CD4-positive, alpha-beta T cell treated with Interleukin-17A for 1 hour (primary cell): ENCODE data around the gene SLC5A6.
"Not testable (repeated sequence)": the region's sequence is repeated elsewhere in the genome, so short reads cannot be mapped to it uniquely, and the experiment has no call there.

Source experiments
- DNase-seq: peaks from one replicate; pipeline ENCODE4 v3.0.0-alpha.2; 2020

Gene SLC5A6

GRCh38 chr2:27203741-27204140 is 8.3 kb downstream of the SLC5A6 start:
- no peak for DNase-seq

GRCh38 chr2:27202854-27203253 is 9.2 kb downstream of the SLC5A6 start:
- DNase-seq = no peak

GRCh38 chr2:27201675-27202074 is 10.4 kb downstream of the SLC5A6 start:
- DNase-seq = no peak

- DNase-seq = no peak
Observed at GRCh38 chr2:27199241-27199640, 12.8 kb downstream of the SLC5A6 start.

GRCh38 chr2:27198627-27199026 is 13.4 kb downstream of the SLC5A6 start:
- no peak for DNase-seq

- DNase-seq = not testable (repeated sequence)
Observed at GRCh38 chr2:27198068-27198467, 14.0 kb downstream of the SLC5A6 start.

GRCh38 chr2:27195799-27196198 is 16.3 kb downstream of the SLC5A6 start:
- DNase-seq = not testable (repeated sequence)

GRCh38 chr2:27194538-27195354 is 17.3 kb downstream of the SLC5A6 start:
- no peak for DNase-seq

GRCh38 chr2:27191070-27191829 is 20.8 kb downstream of the SLC5A6 start:
- peak; percentile 62 for DNase-seq

- no peak for DNase-seq
Observed at GRCh38 chr2:27189989-27190388, 22.1 kb downstream of the SLC5A6 start.

GRCh38 chr2:27186613-27187345 is 25.3 kb downstream of the SLC5A6 start:
- DNase-seq = no peak

- no peak for DNase-seq
Observed at GRCh38 chr2:27185331-27186026, 26.6 kb downstream of the SLC5A6 start.

GRCh38 chr2:27184115-27184514 is 28.0 kb downstream of the SLC5A6 start:
- no peak for DNase-seq

- DNase-seq = no peak
Observed at GRCh38 chr2:27182346-27182745, 29.7 kb downstream of the SLC5A6 start.

- DNase-seq = no peak
Observed at GRCh38 chr2:27179344-27180000, 32.6 kb downstream of the SLC5A6 start.

GRCh38 chr2:27178469-27178868 is 33.6 kb downstream of the SLC5A6 start:
- DNase-seq = no peak

GRCh38 chr2:27177441-27178351 is 34.4 kb downstream of the SLC5A6 start:
- no peak for DNase-seq

GRCh38 chr2:27175781-27176180 is 36.3 kb downstream of the SLC5A6 start:
- not testable (repeated sequence) for DNase-seq

- no peak for DNase-seq
Observed at GRCh38 chr2:27175330-27175729, 36.7 kb downstream of the SLC5A6 start.

GRCh38 chr2:27174638-27175037 is 37.4 kb downstream of the SLC5A6 start:
- no peak for DNase-seq

- no peak for DNase-seq
Observed at GRCh38 chr2:27171351-27171848, 40.7 kb downstream of the SLC5A6 start.
